SIG-M5 treated with dmso at 0.1 percent for 504 hours (cell line): ENCODE results near the gene ALLC.
A peak's percentile ranks its signal among the peaks of the same experiment; 100 is the strongest.

Experiments used
- DNase-seq: peaks from one replicate; lab custom pipeline; 2025; ENCODE audit not compliant: unreplicated experiment; lab: John Stamatoyannopoulos, UW

Gene ALLC

DNA sequence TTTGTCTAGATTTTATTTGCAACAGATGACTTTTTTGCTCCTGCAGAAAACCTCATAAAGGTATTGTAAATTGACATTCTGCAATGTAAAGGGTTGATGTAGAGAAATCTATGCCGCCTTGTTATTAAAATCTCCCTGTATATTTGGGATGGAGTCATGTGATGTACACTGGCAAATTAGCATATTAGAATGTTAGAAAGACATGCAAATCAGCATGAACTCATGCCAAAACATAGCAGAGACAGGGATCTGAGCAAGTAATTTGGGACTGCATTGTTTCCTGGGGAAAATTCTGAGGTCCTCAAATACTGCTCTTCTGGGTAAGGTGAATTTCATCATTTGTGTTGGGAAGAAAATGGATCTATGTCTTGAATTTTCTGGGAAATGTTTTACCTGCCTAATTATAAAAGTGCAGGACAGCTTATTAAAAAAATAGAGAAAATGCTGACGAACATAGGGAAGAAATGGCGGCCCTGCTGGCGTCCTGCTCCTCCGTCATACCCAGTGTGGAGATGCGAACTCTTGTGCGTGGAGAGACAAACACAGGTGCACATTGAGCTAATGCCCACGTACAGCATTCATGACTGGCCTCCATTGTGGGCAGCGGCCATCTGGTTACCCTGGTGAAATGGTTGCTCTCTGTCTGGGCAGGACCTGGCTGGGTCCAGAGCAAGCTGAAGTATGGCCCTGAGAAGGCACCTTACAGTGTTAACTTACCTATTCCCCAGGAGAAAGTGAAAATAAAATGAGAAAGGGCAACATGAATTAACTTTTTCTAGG, 16.3 kb downstream of the ALLC start:
- DNase-seq = no peak

DNA sequence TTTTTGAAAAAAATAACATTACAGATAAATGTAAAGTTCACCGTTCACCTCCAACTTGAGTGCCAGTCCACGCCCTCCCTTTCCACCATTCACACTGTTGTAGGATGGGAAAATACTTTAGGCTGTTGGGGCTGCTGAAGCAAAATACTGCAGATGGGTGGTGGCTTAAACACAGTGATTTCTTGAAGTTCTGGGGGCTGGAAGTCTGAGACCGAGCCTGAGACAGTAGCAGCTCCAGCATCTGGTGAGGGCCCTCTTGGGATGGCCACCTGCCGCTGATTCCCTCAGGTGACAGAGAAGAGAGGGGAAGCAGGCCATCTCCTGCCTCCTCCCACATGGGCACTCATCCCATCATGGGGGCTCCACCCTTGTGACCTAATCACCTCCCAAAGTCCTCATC, 17.7 kb downstream of the ALLC start:
- DNase-seq = no peak

DNA sequence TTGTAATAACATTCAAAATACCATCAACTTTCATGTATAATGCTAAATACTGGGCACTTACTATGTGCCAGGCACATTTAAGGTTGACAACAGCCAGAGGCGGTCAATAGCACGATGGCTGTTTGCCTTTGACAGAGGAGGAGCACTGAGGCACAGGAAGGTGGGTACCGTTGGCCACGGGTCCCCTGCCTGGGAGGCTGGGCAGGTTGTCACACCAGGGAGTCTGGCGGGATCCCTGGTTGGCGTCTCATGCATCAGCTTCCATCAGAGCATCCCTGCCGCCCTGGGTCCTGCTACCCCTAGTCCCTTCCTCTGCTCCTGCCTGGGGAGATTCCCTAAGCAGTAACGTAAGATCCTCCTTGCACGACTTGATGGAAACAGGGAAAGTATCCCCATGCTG, 19.4 kb downstream of the ALLC start:
- no peak for DNase-seq

DNA sequence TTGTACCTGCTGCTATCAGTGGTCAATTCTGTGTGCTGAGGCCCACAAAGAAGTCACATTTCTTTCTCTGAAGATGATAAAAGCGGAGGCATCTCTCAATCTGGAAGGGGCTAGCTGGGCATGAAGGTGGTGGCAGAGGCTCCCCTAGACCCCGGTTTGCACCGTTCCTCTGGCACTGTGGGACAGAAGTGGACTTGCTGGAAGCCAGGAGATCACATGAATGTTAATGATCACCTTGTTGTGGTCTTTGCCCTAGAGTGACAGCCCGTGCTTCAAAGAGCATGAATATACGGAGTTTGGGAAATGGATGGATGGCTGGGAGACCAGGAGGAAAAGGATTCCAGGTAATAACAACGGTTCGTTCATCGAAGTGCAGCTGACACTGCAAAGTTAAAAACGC, 20.2 kb downstream of the ALLC start:
- no peak for DNase-seq

DNA sequence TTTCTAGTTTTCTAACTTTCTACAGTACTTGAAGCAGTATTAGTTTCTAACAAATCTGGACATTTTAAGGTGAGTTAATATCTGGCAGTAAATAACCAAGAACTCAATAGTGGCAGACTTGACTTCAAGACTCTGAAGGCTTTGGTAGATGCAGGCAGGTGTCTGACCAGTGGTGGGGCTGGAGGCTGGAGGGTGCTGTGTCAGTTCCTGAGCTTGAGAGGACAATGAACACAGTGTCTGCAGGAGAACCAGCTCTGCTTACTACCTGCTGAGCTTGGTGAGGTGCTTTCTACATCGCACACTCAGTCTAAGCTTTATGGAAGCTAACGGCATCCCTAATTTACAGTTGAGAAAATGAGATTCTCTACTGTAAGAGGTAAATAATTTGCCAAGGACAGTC, 21.2 kb downstream of the ALLC start:
- DNase-seq = no peak

DNA sequence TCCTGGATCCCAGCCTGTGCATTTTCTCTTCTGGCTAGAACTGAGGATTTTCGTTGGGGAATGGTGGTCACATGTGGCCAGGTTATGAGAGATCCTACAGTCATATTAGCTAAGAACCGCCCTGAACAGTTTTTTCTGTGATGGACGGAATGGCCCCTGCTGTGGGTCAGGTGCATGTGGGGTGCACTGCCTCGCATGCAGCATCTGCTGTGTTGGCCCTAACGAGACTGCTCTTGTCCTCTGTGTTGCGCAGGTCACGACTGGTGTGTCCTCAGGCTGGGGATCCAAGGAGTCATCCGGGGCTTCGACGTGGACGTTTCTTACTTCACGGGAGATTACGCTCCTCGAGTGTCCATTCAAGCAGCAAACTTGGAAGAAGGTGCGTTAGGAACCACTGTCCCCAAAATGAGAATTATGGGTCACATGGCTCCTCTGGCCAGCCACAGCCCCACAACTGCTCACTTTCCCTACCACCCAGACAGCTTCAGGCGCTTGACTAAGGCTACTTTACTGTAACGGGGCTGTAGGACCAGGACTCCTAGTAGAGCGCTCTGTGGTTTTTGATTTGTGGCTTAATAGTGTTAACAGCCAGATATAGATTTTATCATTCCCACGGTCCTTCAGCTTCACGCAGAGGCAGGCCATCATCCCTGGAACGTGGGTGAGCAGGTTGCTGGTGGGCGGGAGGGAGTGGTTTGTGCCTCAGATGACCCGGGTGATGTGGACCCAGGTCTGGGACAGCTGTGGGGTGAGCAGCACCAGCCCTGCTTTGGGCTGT, 21.8 kb downstream of the ALLC start:
- DNase-seq = no peak

DNA sequence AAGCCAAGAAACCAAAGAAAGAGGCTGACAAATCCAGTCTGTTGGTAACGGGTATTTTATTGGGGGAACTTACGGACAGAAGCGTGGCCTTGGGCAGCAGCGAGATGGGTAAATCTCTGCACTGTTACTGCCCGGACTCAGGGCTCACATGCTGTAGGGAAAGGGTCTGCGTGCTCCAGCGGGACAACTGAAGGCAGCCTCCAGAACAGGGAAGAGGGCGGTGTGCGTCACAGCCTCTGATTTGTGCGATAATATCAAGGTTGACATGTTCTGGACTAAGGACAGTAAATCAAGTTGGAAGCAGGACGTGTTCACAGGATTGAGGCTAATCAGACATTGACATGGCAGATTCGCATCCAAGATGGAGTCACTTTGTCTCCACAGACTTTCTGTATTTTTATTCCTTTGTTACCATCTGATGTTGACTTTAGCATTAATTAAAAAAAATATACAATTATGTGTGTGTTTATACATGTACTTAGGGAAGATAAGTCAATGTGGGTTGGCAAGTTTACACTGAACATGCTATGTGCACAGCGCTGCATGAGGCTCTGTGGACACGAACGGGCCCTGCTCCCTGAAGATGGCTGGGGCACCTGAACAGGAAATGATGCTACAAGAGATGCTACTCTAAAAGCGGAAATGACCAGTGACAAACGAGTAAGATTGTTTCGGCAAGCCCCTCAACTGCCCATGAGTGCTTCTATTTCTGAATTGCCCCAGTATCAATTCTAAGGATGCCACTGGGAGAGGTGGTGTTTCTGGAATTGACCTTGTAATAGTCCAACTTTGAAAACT, 22.7 kb downstream of the ALLC start:
- DNase-seq = no peak

DNA sequence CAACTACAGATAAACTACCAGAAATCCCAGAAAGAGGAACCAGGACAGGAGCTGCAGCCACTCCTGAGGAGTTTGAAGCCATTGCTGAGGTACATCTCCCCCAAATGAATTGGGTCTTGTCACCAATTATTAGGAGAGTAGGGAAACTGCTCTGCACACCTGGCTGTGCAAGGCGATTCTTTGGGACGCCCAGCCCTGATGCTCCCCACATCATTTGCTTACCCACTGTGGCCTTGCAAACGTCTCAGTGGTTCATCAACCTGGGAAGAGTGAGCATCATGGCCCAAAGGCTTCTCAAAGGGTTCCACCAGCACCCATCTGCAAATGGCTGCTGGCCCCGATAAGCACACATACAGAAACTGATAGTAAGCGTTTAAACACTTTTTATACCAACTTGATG, 23.6 kb downstream of the ALLC start:
- DNase-seq = no peak

DNA sequence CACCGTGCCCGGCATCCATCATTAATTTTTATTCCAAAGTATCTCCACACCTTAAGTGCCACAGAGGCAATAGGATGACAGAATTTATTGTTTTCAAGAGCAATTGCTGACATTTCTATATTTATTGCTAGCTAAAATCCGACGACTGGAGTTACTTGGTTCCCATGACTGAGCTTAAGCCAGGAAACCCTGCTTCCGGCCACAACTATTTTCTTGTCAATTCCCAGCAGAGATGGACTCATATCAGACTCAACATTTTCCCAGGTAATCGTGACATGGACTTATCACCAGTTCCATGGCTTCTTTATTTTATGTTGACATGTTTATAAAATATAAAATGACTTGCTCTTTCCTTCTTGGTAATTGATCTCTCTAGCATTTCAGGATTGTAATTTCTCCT, 24.8 kb downstream of the ALLC start:
- no peak for DNase-seq

DNA sequence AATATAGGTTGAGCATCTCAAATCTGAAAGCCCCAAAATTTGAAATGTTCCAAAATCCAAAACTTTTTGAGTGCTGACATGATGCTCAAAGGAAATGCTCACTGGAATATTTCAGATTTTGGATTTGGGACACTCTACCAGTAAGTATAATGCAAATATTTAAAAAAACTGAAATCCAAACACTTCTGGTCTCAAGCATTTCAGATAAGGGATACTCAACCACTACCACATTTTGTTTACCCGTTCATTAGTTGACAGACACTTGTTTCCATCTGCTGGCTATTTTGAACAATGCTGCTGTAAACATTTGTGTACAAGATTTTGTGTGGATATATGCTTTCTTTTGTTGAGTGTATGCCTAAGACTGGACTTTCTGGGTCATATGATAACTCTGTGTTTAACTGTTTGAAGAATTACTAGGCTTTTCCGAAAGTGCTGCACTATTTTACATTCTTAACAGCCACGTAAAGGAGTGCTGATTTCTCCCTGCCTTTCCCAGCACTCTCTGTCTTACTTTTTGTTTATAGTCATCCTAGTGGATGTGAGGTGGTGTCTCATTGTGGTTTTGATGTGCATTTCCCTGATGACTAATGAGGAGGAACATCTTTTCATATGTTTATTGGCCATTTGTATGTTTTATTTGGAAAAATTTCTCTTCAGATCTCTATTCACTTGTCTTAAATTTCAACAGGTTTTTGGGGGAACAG, 25.9 kb downstream of the ALLC start:
- DNase-seq = no peak

DNA sequence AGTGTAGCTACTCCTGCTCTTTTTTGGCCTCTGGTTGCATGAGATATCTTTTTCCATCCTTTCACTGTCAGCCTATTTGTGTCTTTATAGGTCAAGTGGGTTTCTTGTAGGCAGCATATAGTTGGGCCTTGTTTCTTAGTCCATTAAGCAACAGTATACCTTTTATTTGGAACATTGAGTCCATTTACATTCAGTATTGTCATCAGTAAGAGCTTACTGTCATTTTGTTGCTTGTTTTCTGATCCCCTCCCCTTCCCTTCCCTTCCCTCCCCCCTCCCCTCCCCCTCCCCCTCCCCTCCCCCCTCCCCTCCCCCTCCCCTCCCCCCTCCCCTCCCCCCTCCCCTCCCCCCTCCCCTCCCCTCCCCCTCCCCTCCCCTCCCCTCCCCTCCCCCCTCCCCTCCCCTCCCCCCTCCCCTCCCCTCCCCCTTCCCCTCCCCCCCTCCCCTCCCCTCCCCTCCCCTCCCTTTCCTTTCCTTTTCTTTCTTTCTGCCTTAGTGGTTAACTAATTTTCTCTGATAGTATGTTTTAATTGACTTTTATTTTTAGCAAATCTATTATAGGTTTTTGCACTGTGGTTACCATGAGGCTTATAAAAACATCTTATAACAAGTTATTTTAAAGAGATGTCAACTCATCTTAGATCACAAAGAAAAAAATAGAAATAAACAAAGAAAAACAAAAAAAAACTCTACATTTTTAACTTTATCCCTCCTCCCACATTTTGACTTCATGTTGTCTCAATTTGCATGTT, 32.2 kb downstream of the ALLC start:
- no peak for DNase-seq

DNA sequence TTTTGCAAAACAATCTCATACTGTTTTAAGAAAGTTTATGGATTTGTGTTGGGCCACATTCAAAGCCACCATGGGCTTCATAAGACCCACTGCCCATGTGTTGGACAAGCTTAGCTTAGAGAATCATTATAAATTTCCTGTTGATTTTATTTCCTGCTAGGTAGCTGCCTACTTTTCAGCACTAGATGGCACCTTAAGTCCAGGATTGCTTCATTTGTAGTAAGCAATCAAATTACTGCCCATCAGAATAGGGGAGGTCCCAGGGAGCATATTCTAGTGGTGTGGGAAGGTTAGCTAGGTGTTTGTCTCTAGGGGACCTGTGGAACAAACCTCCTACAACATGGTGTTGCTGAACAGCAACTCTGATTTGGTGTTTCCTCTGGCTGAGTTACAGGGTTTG, 34.4 kb downstream of the ALLC start:
- peak; percentile 36 for DNase-seq

DNA sequence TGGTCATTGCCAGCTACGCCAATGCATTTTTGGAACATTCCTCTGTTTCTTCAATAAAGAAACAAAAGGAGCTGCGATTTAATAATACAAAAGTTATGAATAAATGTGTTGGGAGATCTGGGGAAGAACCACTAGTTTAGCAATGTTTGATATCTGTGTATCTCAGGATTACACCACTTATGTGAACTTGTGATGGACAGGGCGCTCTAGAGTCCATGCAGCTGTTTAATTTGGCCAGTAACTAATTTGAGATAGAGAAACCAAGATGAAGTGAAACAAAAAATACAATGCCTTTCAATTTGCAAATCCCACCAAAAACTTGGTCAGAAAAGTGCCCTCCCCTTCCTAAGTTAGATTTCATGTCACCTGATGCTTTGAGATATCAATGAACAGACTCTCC, 38.5 kb downstream of the ALLC start:
- DNase-seq = no peak

DNA sequence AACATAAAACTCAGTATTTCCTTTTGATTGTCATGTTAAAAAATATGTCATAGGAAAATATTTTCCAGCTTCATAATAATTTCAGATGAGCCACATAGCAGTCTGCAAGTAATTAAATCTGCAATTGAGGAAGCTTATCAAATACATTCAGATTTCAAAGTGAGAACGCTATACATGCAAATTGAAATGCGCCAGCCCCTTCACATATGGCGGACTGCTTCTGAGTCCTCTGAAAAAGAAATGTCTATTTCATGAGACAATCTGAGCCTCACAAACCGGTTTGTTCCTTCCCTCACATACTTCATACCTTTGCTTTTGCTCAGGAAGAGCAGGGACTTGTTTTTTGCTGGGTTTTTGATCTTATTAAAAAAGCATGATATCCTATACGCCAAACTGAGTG, 43.1 kb downstream of the ALLC start:
- no peak for DNase-seq

DNA sequence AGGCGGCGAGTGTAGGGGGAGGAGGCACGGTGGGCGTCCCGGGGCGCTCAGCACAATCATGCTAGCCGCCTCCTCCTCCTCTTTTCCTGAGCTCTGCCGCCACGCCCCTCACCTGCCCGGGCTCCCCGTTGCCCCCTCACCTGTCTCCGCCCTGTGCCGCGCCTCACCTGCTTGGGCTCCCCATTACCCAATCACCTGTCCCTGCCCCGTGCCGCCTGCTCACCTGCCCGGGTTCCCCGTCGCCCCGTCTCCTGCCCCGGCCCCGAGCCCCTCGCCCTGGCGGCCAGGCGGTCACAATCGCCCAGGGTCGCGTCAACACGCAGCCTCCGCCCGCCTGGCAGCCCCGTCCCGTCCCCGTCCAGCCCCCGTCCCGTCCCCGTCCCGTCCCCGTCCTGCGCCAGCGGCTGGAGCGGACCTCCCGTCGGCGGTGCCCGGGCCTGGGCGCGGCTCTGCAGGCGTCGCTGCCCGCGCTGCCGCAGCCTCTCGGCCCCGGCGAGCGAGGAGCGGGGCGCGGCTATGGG, 45.3 kb downstream of the ALLC start, which contains the start of gene DCDC2C:
DCDC2C (plus strand) TSS at position 340 of the 521 bp plus-strand sequence; CDS start at position 517, 177 bp downstream.
- DNase-seq = no peak

DNA sequence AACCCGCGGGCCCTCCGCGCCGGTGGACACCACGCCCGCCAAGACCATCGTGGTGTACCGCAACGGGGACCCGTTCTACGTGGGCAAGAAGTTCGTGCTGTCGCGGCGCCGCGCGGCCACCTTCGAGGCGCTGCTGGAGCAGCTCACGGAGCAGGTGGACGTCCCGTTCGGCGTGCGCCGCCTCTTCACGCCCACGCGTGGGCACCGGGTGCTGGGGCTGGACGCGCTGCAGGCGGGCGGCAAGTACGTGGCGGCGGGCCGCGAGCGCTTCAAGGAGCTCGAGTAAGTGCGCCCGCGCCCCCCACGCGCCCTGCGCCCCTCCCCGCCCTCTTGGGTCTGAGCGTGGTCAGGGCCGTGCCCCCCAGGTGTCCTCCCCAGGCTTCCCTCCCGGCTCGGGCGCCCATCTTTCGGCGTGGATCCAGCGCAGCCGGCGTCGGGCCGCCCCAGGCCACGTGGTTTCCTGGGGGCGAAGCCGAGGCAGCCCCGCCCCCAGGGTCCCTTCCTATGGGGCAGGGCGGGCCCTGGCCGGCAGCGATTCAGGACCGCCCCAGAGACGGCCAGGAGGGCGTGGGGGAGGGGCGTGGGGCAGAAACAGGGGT, 45.9 kb downstream of the ALLC start:
- DNase-seq = no peak

DNA sequence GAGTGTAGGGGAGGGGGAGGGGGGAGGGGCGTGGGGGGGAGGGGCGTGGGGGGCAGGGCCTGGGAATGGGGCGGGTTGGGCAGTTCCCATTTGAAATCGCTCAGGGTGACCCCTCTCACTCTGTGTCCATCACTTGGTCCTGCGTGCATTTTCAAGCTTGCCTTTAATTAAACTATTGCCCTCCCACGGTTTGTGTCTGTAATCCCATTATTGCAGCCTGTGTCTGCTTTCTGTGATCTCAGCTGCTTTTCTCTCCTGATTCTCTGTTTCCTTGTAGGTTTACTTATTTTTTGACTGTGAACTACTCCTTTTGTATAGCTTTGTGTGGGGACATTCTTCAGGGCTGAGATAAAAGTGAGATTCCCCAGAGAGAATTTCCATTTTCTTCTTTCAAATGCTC, 46.7 kb downstream of the ALLC start:
- no peak for DNase-seq

DNA sequence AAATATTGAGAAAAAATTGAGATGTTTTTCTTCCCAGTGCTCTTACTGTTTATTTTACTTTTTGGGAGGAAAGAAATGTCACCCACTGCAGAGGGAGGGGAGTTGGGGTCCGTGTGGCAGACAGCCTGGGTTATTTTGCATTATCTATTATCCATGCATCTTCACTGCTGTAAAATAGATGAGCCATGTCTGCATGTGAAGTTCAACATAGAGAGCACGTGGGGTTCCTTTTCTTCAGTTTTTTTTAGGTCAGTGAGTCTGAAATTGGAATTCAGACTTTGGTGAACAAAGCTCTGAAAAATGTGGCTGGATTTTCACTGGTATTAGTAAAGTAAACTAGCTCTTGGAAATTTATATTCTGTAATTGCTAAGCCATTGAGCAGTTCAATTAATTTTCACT, 47.8 kb downstream of the ALLC start:
- DNase-seq = no peak

DNA sequence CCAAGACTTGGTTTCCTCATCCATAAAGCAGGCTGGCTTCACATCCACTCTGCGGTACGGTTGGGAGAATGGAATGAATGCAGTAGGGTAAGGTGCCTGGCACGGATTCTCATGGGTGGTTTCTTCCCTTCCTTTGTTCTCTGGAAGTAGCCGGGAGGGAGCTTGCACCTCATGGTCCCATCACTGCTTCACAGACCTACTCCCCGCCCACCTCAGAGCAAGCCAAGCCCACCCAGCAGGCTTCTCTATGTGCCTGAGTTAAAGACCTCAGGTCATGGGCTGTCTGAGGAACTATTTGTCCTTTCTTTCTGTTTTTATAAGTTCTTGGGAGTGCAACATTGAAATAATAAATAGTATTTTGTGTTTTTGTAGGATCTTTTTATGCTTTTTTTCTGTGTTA, 48.9 kb downstream of the ALLC start:
- DNase-seq = no peak

DNA sequence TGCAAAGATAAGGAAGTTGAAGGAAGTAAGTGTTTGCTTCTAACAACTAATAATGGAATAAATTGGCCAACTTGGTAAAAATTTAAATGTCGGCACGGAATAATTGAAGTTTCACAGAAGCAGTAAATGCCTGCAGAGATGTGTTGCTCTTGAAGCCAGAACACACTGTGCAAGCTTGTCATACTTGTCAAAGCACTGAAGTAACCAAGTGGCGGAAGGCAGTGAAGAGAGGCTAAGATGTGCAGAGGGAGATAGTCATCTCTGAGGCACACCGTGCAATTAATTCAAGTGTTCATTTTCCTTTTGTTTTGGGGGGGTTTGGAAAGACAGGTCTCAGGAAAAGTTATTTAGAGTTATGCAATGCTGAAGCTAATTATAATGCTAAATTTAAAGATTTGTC, 50.6 kb downstream of the ALLC start:
- no peak for DNase-seq
